Liver (tissue), 3 donors: ENCODE data around the gene PROB1.

Source experiments
- YY1 ChIP-seq: IDR thresholded peaks from 2 replicates; pipeline ENCODE4 v1.6.1; 2016; ENCODE audit warnings: antibody characterized with exemption, mild to moderate bottlenecking
- TF ChIP-seq, protein P1 (sequence below): fragments of 150-350 bp; IDR thresholded peaks from 2 replicates; pipeline ENCODE4 v1.5.1; 2017; ENCODE audit warnings: improper control_type of control experiment, low read depth, low read length; ENCODE audit not compliant: missing input control
- TF ChIP-seq, protein P2 (sequence below): IDR thresholded peaks from 2 replicates; pipeline ENCODE4 v1.6.1; 2016; ENCODE audit warnings: antibody characterized with exemption
- donor health status: healthy.
- donor health status: healthy.

DNA sequence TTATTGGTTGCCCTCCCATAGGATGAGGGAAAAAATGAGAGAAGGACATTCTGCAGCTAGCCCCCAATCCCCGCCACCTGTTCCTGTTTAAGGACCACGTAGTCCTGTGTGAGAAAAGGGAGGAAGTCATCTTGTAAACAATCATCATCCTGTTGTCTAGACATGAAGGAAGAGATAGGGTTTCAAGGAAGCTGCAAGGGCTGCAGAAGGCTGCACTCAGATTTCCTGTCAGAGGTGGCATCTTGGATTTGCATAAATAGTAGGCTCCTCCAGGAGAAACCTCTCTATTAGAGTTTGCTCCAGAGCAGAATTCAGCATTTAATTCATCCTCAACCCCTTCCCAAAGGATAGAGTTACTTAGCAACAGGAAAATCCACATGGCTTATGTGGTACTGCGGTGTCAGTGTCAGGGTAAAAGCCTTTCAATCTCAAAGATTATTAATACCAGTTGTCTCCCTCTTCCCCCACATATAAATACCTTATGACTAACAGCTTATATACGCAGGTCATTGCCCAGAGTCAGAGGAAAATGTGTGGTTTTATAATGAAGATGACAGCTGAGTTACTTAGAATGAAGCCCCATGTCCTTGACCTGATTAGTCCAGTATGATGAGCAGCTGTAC is 49.0 kb upstream of the PROB1 start:
- TF ChIP-seq, protein P1, sequence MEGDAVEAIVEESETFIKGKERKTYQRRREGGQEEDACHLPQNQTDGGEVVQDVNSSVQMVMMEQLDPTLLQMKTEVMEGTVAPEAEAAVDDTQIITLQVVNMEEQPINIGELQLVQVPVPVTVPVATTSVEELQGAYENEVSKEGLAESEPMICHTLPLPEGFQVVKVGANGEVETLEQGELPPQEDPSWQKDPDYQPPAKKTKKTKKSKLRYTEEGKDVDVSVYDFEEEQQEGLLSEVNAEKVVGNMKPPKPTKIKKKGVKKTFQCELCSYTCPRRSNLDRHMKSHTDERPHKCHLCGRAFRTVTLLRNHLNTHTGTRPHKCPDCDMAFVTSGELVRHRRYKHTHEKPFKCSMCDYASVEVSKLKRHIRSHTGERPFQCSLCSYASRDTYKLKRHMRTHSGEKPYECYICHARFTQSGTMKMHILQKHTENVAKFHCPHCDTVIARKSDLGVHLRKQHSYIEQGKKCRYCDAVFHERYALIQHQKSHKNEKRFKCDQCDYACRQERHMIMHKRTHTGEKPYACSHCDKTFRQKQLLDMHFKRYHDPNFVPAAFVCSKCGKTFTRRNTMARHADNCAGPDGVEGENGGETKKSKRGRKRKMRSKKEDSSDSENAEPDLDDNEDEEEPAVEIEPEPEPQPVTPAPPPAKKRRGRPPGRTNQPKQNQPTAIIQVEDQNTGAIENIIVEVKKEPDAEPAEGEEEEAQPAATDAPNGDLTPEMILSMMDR = no peak
- TF ChIP-seq, protein P2, sequence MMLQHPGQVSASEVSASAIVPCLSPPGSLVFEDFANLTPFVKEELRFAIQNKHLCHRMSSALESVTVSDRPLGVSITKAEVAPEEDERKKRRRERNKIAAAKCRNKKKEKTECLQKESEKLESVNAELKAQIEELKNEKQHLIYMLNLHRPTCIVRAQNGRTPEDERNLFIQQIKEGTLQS = no peak
- TF ChIP-seq YY1 = no peak
